Liver (tissue), 9 donors: ENCODE results near the gene CHRNA7. TPM values are rescaled to one million over a fixed set of nuclear protein-coding genes. Genes with fewer than 3 reads are reported as not detected.

Source experiments
- DNase-seq: peaks from one replicate; pipeline ENCODE4 v3.0.0-alpha.2; 2017; ENCODE audit warnings: low spot score
- H3K27ac ChIP-seq, 2 donors: one replicate each; pipeline ENCODE4 v1.7.0; 2013; ENCODE audit warnings: inconsistent platforms in 2 of 2, low read length in 2 of 2, control low read depth in 1 of 2, low read depth in 1 of 2, mild to moderate bottlenecking in 1 of 2
- H3K27me3 ChIP-seq, 4 donors: one replicate each; pipeline versions ENCODE4 v1.6.1 to v1.7.0; 2013; ENCODE audit warnings: low read length in 3 of 4, inconsistent platforms in 1 of 4, mild to moderate bottlenecking in 1 of 4, moderate library complexity in 1 of 4; ENCODE audit not compliant: control insufficient read depth in 4 of 4, insufficient read depth in 4 of 4
- H3K36me3 ChIP-seq, 4 donors: one replicate each; pipeline versions ENCODE4 v1.6.1 to v1.7.0; 2013; ENCODE audit warnings: low read length in 3 of 4, mild to moderate bottlenecking in 3 of 4, low read depth in 1 of 4, moderate library complexity in 1 of 4; ENCODE audit not compliant: control insufficient read depth in 4 of 4, insufficient read depth in 3 of 4
- H3K4me1 ChIP-seq, 4 donors: one replicate each; pipeline versions ENCODE4 v1.6.1 to v1.7.0; 2013; ENCODE audit warnings: low read length in 3 of 4, mild to moderate bottlenecking in 3 of 4, moderate library complexity in 1 of 4; ENCODE audit not compliant: control insufficient read depth in 4 of 4, insufficient read depth in 4 of 4
- H3K4me3 ChIP-seq, 3 donors: one replicate each; pipeline versions ENCODE4 v1.6.1 to v1.7.0; 2013; ENCODE audit warnings: low read length in 3 of 3, control low read depth in 1 of 3, low read depth in 1 of 3, mild to moderate bottlenecking in 1 of 3
- H3K9ac ChIP-seq, 2 donors: one replicate each; pipeline ENCODE4 v1.7.0; 2013; ENCODE audit warnings: low read length in 2 of 2, mild to moderate bottlenecking in 2 of 2, moderate library complexity in 2 of 2, control low read depth in 1 of 2, low read depth in 1 of 2
- H3K9me3 ChIP-seq, 4 donors: one replicate each; pipeline versions ENCODE4 v1.6.1 to v1.7.0; 2013; ENCODE audit warnings: low read length in 3 of 4; ENCODE audit not compliant: control insufficient read depth in 4 of 4
- ATF3 ChIP-seq: IDR thresholded peaks from 2 replicates; pipeline ENCODE4 v1.6.1; 2016; ENCODE audit warnings: antibody characterized with exemption
- CTCF ChIP-seq: fragments of 150-350 bp; IDR thresholded peaks from 2 replicates; pipeline ENCODE4 v1.5.1; 2017; ENCODE audit warnings: improper control_type of control experiment, low read depth, low read length; ENCODE audit not compliant: missing input control
- EGR1 ChIP-seq, 2 donors: IDR thresholded peaks; 2 replicates each; pipeline ENCODE4 v1.6.1; 2016 to 2018; ENCODE audit warnings: antibody characterized with exemption in 2 of 2, low read depth in 2 of 2
- FOXA1 ChIP-seq: IDR thresholded peaks from 2 replicates; pipeline ENCODE4 v1.6.1; 2016; ENCODE audit warnings: antibody characterized with exemption
- FOXA2 ChIP-seq: IDR thresholded peaks from 2 replicates; pipeline ENCODE4 v1.6.1; 2016; ENCODE audit warnings: antibody characterized with exemption
- GABPA ChIP-seq, 2 donors: IDR thresholded peaks in 1 of 2; conservative IDR thresholded peaks in 1 of 2; 2 replicates each; pipeline ENCODE4 v1.6.1; 2016; ENCODE audit warnings: antibody characterized with exemption in 2 of 2, mild to moderate bottlenecking in 1 of 2, moderate library complexity in 1 of 2
- NR2F2 ChIP-seq: IDR thresholded peaks from 2 replicates; pipeline ENCODE4 v1.6.1; 2016; ENCODE audit warnings: antibody characterized with exemption
- REST ChIP-seq: IDR thresholded peaks from 2 replicates; pipeline ENCODE4 v1.6.1; 2016; ENCODE audit warnings: antibody characterized with exemption, mild to moderate bottlenecking
- SP1 ChIP-seq: IDR thresholded peaks from 2 replicates; pipeline ENCODE4 v1.6.1; 2018; ENCODE audit warnings: antibody characterized with exemption, mild to moderate bottlenecking
- TAF1 ChIP-seq: conservative IDR thresholded peaks from 2 replicates; pipeline ENCODE4 v1.6.1; 2016; ENCODE audit warnings: antibody characterized with exemption, mild to moderate bottlenecking
- WGBS: extraction: QIAGEN DNeasy Blood & Tissue Kit; methylation state at CpG from one replicate; pipeline ENCODE4 v1.1.7; 2013; 5-methylcytosine and 5-hydroxymethylcytosine counted together
- polyA plus RNA-seq, 2 donors: library from polyadenylated mRNA; stranded (reverse) in 1 of 2; unstranded in 1 of 2; fragments of 200-250 nt in 1 of 2; fragments of >200 nt in 1 of 2; fragmentation: Nextera tagmentation in 1 of 2; extraction: Ambion mirVana in 1 of 2; gene quantifications; one replicate each; pipeline versions ENCODE4 v1.2.1 to v1.2.3, GENCODE V29; 2013 to 2015
- total RNA-seq, 2 donors: library from RNA; depleted of rRNA; stranded (reverse); fragments of >200 nt; gene quantifications; one replicate each; pipeline ENCODE4 v1.2.3, GENCODE V29; 2014
- donor health status: healthy.
- donor health status: healthy.
- donor health status: healthy.
- donor health status: healthy.
- donor health status: healthy.

CHRNA7 gene
- total RNA-seq (under 1 TPM in 1 of 2 donors, not detected in 1; 0.08 TPM), polyA plus RNA-seq (under 1 TPM; 0.06 to 0.21 TPM)

- WGBS, result 1% methylated on average over 92 of the region's 92 CpGs
- peaks cover 2 to 23% (median 9%) of the 10 kb centered on the region in 4 donors for H3K27me3 ChIP-seq
- H3K36me3 ChIP-seq, result no peaks in the 10 kb centered on the region
- no peaks in the 10 kb centered on the region for H3K9me3 ChIP-seq
- no peak within 1 kb of the TSS for H3K9ac ChIP-seq
- peak within 1 kb of the TSS in 2 of 3 donors; percentile 34 to 56 for H3K4me3 ChIP-seq
- H3K4me1 ChIP-seq, result peaks cover 5 to 13% (median 6%) of the 10 kb centered on the region in 4 donors
- no peak for TF ChIP-seq FOXA2
- peak; percentile 32 for TF ChIP-seq CTCF
- TF ChIP-seq ATF3, result no peak
- no peak within 1 kb of the TSS for H3K27ac ChIP-seq
- peak; percentile 47 for DNase-seq
These were observed at the start of gene CHRNA7 for GRCh38 chr15:32029862-32030781. CHRNA7 (plus strand) TSS chr15:32030515; CDS start chr15:32030595, 80 bp downstream.

GRCh38 chr15:31985607-31986006 lies 44.7 kb upstream of the CHRNA7 start:
- peaks cover 0 to 2% (median 0%) of the 10 kb centered on the region in 4 donors for H3K9me3 ChIP-seq
- H3K36me3 ChIP-seq, result no peaks in the 10 kb centered on the region
- 49% methylated on average over 4 of the region's 4 CpGs for WGBS
- H3K4me1 ChIP-seq, result no peaks in the 10 kb centered on the region
- no peak for DNase-seq
- H3K4me3 ChIP-seq, result no peak overlapping the region
- TF ChIP-seq REST (no peak), TAF1 (no peak), EGR1 (IDR thresholded peaks at IDR 0.05; ENCODE audit: low read depth in 2 of 2) (no peak), FOXA2 (no peak), SP1 (no peak), FOXA1 (no peak), NR2F2 (no peak)
- H3K9ac ChIP-seq, result no peak overlapping the region
- H3K27me3 ChIP-seq, result no peaks in the 10 kb centered on the region
- H3K27ac ChIP-seq, result no peak overlapping the region

- Histone ChIP-seq H3K9ac (no peak overlapping the region), H3K9me3 (peaks cover 0 to 2% (median 0%) of the 10 kb centered on the region in 4 donors), H3K27ac (no peak overlapping the region), H3K27me3 (no peaks in the 10 kb centered on the region), H3K36me3 (no peaks in the 10 kb centered on the region), H3K4me3 (no peak overlapping the region), H3K4me1 (no peaks in the 10 kb centered on the region)
- DNase-seq, result no peak
- WGBS, result 76% methylated on average over 4 of the region's 4 CpGs
- TF ChIP-seq REST (no peak), GABPA (IDR thresholded peaks at IDR 0.05 in 1 of 2, conservative IDR thresholded peaks at IDR 0.05 in 1 of 2) (no peak), NR2F2 (no peak), CTCF (no peak)
These were observed 37.3 kb upstream of the CHRNA7 start for GRCh38 chr15:31993062-31993461.
